Sigmoid colon (tissue), 7 donors: ENCODE measurements around the gene EIF3D. TPM values are rescaled to one million over a fixed set of nuclear protein-coding genes. Genes with fewer than 3 reads are reported as not detected.
A peak's percentile ranks its signal among the peaks of the same experiment; 100 is the strongest.

Experiments used
- DNase-seq: peaks from one replicate; pipeline ENCODE4 v3.0.0-alpha.2; 2019
- H3K27ac ChIP-seq, 4 donors: fragments of 200-600 bp; sonication (generic); one replicate each; pipeline ENCODE4 v1.5.1; 2016 to 2019; ENCODE audit warnings: mild to moderate bottlenecking in 1 of 4
- H3K27me3 ChIP-seq, 3 donors: fragments of 200-600 bp; sonication (generic); one replicate each; pipeline ENCODE4 v1.5.1; 2019; ENCODE audit warnings: mild to moderate bottlenecking in 1 of 3
- H3K36me3 ChIP-seq, 4 donors: fragments of 200-600 bp; sonication (generic); one replicate each; pipeline ENCODE4 v1.5.1; 2016 to 2019
- H3K4me1 ChIP-seq, 4 donors: fragments of 200-600 bp; sonication (generic); one replicate each; pipeline ENCODE4 v1.5.1; 2017 to 2019
- H3K4me3 ChIP-seq, 4 donors: fragments of 200-600 bp; sonication (generic); one replicate each; pipeline ENCODE4 v1.5.1; 2017 to 2019; ENCODE audit warnings: mild to moderate bottlenecking in 2 of 4, moderate library complexity in 1 of 4
- H3K9me3 ChIP-seq, 4 donors: fragments of 200-600 bp in 3 of 4; sonication (generic) in 3 of 4; one replicate each; pipeline versions ENCODE4 v1.5.1 to v1.6.1; 2013 to 2019
- EP300 ChIP-seq, 4 donors: sonication (generic); formaldehyde crosslinking; IDR thresholded peaks; one replicate each; pipeline ENCODE4 v1.6.1; 2017; ENCODE audit warnings: antibody characterized with exemption in 4 of 4
- POLR2A ChIP-seq, 2 donors: fragments of 450-650 bp; IDR thresholded peaks; one replicate each; pipeline ENCODE4 v1.6.1; 2016; ENCODE audit warnings: antibody characterized with exemption in 2 of 2, mild to moderate bottlenecking in 2 of 2, moderate library complexity in 2 of 2
- POLR2AphosphoS5 ChIP-seq, 4 donors: sonication (generic); formaldehyde crosslinking; IDR thresholded peaks; one replicate each; pipeline ENCODE4 v1.6.1; 2017; ENCODE audit warnings: antibody characterized with exemption in 4 of 4
- WGBS, 2 donors: extraction: QIAGEN DNeasy Blood & Tissue Kit; methylation state at CpG; one replicate each; pipeline ENCODE4 v1.1.7; 2013; 5-methylcytosine and 5-hydroxymethylcytosine counted together
- intact Hi-C: fragments of 100-400 bp; cut with DNase I; formaldehyde crosslinking; loops from one replicate; pipeline ENCODE4 v1.15.1; 2023
- polyA plus RNA-seq, 3 donors: library from polyadenylated mRNA; stranded (reverse); fragments of 200-250 nt; gene quantifications; one replicate each; pipeline ENCODE4 v1.2.3, GENCODE V29; 2013
- total RNA-seq, 4 donors: library from RNA; depleted of rRNA; stranded (reverse); fragments of >200 nt; gene quantifications; one replicate each; pipeline ENCODE4 v1.1.0, GENCODE V29; 2016
- TF ChIP-seq, protein P1 (sequence below), 4 experiments: fragments of 450-650 bp in 3 of 4; fragments of 200-600 bp in 1 of 4; IDR thresholded peaks; one replicate each; pipeline ENCODE4 v1.5.1; 2016 to 2019; ENCODE audit warnings: antibody characterized with exemption in 4 of 4, mild to moderate bottlenecking in 3 of 4, moderate library complexity in 2 of 4
- donor health status: healthy with polysubstance abuse.
- donor health status: Bipolar disorder and iron deficiency.
- donor health status: healthy.

EIF3D gene
- total and polyA plus RNA-seq, 7 donors: 130 to 376 (median 260) TPM

- TF ChIP-seq POLR2AphosphoS5 (IDR thresholded peaks at IDR 0.05): no peak
- TF ChIP-seq, protein P1, sequence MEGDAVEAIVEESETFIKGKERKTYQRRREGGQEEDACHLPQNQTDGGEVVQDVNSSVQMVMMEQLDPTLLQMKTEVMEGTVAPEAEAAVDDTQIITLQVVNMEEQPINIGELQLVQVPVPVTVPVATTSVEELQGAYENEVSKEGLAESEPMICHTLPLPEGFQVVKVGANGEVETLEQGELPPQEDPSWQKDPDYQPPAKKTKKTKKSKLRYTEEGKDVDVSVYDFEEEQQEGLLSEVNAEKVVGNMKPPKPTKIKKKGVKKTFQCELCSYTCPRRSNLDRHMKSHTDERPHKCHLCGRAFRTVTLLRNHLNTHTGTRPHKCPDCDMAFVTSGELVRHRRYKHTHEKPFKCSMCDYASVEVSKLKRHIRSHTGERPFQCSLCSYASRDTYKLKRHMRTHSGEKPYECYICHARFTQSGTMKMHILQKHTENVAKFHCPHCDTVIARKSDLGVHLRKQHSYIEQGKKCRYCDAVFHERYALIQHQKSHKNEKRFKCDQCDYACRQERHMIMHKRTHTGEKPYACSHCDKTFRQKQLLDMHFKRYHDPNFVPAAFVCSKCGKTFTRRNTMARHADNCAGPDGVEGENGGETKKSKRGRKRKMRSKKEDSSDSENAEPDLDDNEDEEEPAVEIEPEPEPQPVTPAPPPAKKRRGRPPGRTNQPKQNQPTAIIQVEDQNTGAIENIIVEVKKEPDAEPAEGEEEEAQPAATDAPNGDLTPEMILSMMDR (IDR thresholded peaks at IDR 0.05): peak in 1 of 4 experiments; percentile 53
- TF ChIP-seq EP300 (IDR thresholded peaks at IDR 0.05): no peak
- TF ChIP-seq POLR2A (IDR thresholded peaks at IDR 0.05): no peak
- intact Hi-C loops: loop anchor here (5.0 to 10.0 kb wide), 2 partner anchors 311 to 429 kb away; no protein-coding TSS in a partner anchor
- Histone ChIP-seq H3K4me1 (no peaks in the 10 kb centered on the region), H3K4me3 (no peak overlapping the region), H3K27me3 (peaks cover 0 to 36% (median 0%) of the 10 kb centered on the region in 3 donors), H3K36me3 (no peaks in the 10 kb centered on the region), H3K9me3 (no peaks in the 10 kb centered on the region), H3K27ac (no peak overlapping the region)
- 25 to 29% methylated on average over 23 of the region's 23 CpGs for WGBS, 2 donors
- no peak for DNase-seq
Measured at GRCh38 chr22:36546092-36546804, 17.3 kb upstream of the EIF3D start.

DNA sequence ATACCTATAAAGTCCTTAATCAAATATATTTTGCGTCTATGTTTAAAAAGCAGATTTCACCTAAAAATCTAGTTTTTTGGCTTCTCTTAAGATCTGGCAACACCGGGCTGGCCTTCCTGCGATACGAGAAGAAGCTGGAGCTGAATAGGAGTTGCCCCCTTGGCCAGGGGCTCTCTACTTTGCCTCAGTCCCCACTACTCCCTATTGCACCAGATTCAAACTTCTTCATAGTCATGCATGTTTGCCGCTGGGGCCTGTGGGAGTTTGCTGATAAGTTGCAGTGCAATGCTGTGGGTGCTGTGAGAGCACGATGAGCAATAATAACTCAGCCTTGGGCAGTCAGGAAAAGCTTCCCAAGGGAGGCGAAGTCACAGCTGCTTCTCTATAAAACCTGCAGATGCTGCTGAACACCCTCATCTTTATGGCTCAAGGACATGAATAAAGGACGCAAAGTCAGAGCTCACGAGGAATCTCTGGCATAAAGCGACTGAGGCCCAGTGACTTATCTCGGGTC is 15.2 kb upstream of the EIF3D start:
- no peak overlapping the region for H3K27ac ChIP-seq
- no peaks in the 10 kb centered on the region for H3K4me1 ChIP-seq
- DNase-seq: no peak
- 88 to 89% methylated on average over 11 of the region's 11 CpGs for WGBS, 2 donors
- peaks cover 0 to 16% (median 0%) of the 10 kb centered on the region in 3 donors for H3K27me3 ChIP-seq
- H3K36me3 ChIP-seq: no peaks in the 10 kb centered on the region
- TF ChIP-seq EP300 (IDR thresholded peaks at IDR 0.05): no peak
- H3K4me3 ChIP-seq: no peak overlapping the region
- no peaks in the 10 kb centered on the region for H3K9me3 ChIP-seq
- intact Hi-C loops: loop anchor here (10.0 kb wide), 1 partner anchor 431 kb away; no protein-coding TSS in a partner anchor

DNA sequence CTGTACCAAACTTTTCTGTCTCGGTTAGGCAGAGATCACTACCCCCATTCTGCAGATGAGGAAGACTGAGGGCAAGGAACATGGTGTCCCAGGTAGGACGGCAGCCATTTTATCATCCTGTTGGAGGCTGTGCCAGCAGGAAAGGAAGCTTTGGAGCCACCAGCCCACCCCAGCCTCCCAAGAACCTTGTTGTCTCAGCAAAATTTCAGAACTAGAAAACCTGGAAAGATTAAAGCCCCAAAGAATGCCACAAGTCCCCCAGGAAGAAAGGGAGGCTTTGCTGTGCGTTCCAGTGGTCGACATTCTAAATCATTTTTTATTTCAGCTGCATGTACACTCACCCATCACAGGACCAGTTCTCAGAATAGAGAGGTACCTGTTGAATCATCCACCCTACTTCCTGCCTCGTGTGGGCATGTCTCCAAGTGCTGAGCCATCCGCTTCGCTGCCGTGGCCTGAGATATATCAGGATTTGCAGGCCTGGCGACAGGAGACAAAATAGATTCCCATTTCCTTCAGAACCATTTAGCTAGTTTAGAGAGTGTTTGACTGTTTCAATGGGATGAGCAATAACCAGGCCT is 13.0 kb upstream of the EIF3D start:
- intact Hi-C loops: loop anchor here (10.0 kb wide), 1 partner anchor 433 kb away; no protein-coding TSS in a partner anchor
- Histone ChIP-seq H3K4me1 (no peaks in the 10 kb centered on the region), H3K27me3 (peaks cover 0 to 8% (median 0%) of the 10 kb centered on the region in 3 donors), H3K27ac (peak overlapping the region in 2 of 4 donors; percentile 9 to 18), H3K4me3 (no peak overlapping the region), H3K9me3 (no peaks in the 10 kb centered on the region), H3K36me3 (no peaks in the 10 kb centered on the region)
- 44 to 47% methylated on average over 9 of the region's 9 CpGs for WGBS, 2 donors
- no peak for TF ChIP-seq POLR2AphosphoS5 (IDR thresholded peaks at IDR 0.05)
- DNase-seq: no peak

GRCh38 chr22:36540867-36541642 is 12.1 kb upstream of the EIF3D start:
- no peak overlapping the region for H3K4me3 ChIP-seq
- H3K27me3 ChIP-seq: no peaks in the 10 kb centered on the region
- DNase-seq: no peak
- no peak overlapping the region for H3K27ac ChIP-seq
- H3K9me3 ChIP-seq: no peaks in the 10 kb centered on the region
- TF ChIP-seq POLR2A (IDR thresholded peaks at IDR 0.05) (no peak), POLR2AphosphoS5 (IDR thresholded peaks at IDR 0.05) (no peak), EP300 (IDR thresholded peaks at IDR 0.05) (no peak)
- TF ChIP-seq, protein P1 (IDR thresholded peaks at IDR 0.05): no peak
- H3K36me3 ChIP-seq: no peaks in the 10 kb centered on the region
- 76 to 79% methylated on average over 12 of the region's 12 CpGs for WGBS, 2 donors
- H3K4me1 ChIP-seq: no peaks in the 10 kb centered on the region
- intact Hi-C loops: loop anchor here (10.0 kb wide), 1 partner anchor 434 kb away; no protein-coding TSS in a partner anchor

DNA sequence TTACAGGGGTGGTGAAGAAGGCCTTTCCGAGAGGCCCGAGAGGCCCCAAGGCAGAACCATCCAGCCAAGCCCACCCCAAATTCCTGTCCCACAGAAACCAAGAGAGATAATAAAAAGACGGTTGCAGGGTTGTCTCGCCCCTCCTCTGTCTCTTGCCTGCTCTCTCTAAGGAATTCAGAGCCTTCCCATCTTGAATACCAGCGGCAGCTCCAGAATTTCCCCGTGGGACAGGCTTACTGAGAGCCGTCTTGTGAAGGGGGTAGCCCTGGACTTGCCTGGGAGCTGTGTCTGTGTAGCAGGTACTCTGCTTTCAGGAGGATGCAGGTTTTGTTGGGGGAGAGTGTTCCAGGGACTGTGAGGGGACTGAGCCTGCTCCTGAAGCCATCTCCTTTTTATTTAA is 9.6 kb upstream of the EIF3D start:
- intact Hi-C loops: no loop called here

More for the DNA sequence above, 9.6 kb upstream of the EIF3D start:
- Histone ChIP-seq H3K9me3 (no peaks in the 10 kb centered on the region), H3K36me3 (no peaks in the 10 kb centered on the region), H3K4me1 (no peaks in the 10 kb centered on the region), H3K4me3 (no peak overlapping the region), H3K27ac (no peak overlapping the region), H3K27me3 (no peaks in the 10 kb centered on the region)
- TF ChIP-seq EP300 (IDR thresholded peaks at IDR 0.05) (no peak), POLR2AphosphoS5 (IDR thresholded peaks at IDR 0.05) (no peak), POLR2A (IDR thresholded peaks at IDR 0.05) (no peak)
- TF ChIP-seq, protein P1 (IDR thresholded peaks at IDR 0.05): no peak
- 61 to 63% methylated on average over 7 of the region's 7 CpGs for WGBS, 2 donors
- DNase-seq: no peak
